Measurements from ENCODE around the gene NEMP1.

Gene NEMP1

GRCh38 chr12:57051011-57051410 lies 27.6 kb downstream of the NEMP1 start:
- H3K9ac ChIP-seq (ENCODE audit: low read depth, low read length, poor library complexity, severe bottlenecking), result no peak overlapping the region
- peaks cover 29% of the 10 kb centered on the region for H3K4me1 ChIP-seq (ENCODE audit: insufficient read depth, low read length, poor library complexity, severe bottlenecking)
- no peaks in the 10 kb centered on the region for H3K79me2 ChIP-seq (ENCODE audit: insufficient read depth, low read length)
- no peaks in the 10 kb centered on the region for H4K20me1 ChIP-seq (ENCODE audit: insufficient read depth, low read length, poor library complexity, severe bottlenecking)
- H3K27me3 ChIP-seq (ENCODE audit: insufficient read depth, low read length, poor library complexity, severe bottlenecking), result no peaks in the 10 kb centered on the region
- H3F3A ChIP-seq (ENCODE audit: low read depth), result no peaks in the 10 kb centered on the region
- H3K9me3 ChIP-seq (ENCODE audit: insufficient read depth, low read depth, low read length), result no peaks in the 10 kb centered on the region
- TF ChIP-seq CTCF (conservative IDR thresholded peaks at IDR 0.05; ENCODE audit: low read length), result no peak
- TF ChIP-seq EZH2phosphoT487 (IDR thresholded peaks at IDR 0.05; ENCODE audit: borderline replicate concordance), result no peak
- H3K4me3 ChIP-seq (ENCODE audit: low read length, poor library complexity, severe bottlenecking), result no peak overlapping the region
- H3K4me2 ChIP-seq (ENCODE audit: low read depth, low read length, poor library complexity, severe bottlenecking), result no peak overlapping the region
- H3K9me2 ChIP-seq (replicated peaks; ENCODE audit: low read depth, low read length), result no peaks in the 10 kb centered on the region
- no peaks in the 10 kb centered on the region for H3K36me3 ChIP-seq (ENCODE audit: insufficient read depth, low read length)
- no peak overlapping the region for H2AFZ ChIP-seq (ENCODE audit: low read length)

DNA sequence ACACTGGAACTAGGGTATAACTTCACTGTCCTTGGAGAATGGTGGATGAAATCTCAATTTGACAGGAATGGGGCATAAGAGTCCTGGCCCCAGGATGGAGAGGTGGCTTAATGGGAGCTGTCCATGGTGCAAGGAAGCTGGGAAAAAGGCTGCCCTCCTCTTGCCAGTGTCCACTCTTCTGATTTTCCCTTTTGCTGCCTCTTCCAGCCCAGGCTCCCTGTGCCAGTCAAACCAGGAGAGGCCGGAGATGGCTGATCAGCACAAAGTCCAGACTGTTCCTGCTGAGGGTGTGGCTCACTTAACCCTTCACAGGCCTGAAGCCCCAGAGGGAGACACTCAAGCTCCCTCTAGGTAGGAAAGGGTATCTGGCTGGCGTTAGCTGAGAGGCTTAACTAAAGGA lies 28.7 kb downstream of the NEMP1 start, which contains the start of gene MYO1A:
Gene MYO1A (minus strand): TSS at position 240 of the 400 bp plus-strand sequence. CDS start 1,806 bp downstream, outside the sequence.
- Histone ChIP-seq H4K20me1 (ENCODE audit: insufficient read depth, low read length, poor library complexity, severe bottlenecking) (no peaks in the 10 kb centered on the region), H3K9ac (ENCODE audit: low read depth, low read length, poor library complexity, severe bottlenecking) (no peak within 1 kb of the TSS), H2AFZ (ENCODE audit: low read length) (no peak within 1 kb of the TSS), H3F3A (ENCODE audit: low read depth) (no peaks in the 10 kb centered on the region), H3K4me2 (ENCODE audit: low read depth, low read length, poor library complexity, severe bottlenecking) (peak within 1 kb of the TSS; percentile 51), H3K27me3 (ENCODE audit: insufficient read depth, low read length, poor library complexity, severe bottlenecking) (no peaks in the 10 kb centered on the region), H3K4me3 (ENCODE audit: low read length, poor library complexity, severe bottlenecking) (no peak within 1 kb of the TSS), H3K36me3 (ENCODE audit: insufficient read depth, low read length) (no peaks in the 10 kb centered on the region), H3K4me1 (ENCODE audit: insufficient read depth, low read length, poor library complexity, severe bottlenecking) (peaks cover 29% of the 10 kb centered on the region), H3K9me3 (ENCODE audit: insufficient read depth, low read depth, low read length) (no peaks in the 10 kb centered on the region), H3K79me2 (ENCODE audit: insufficient read depth, low read length) (no peaks in the 10 kb centered on the region), H3K9me2 (replicated peaks; ENCODE audit: low read depth, low read length) (no peaks in the 10 kb centered on the region)
- TF ChIP-seq EZH2phosphoT487 (IDR thresholded peaks at IDR 0.05; ENCODE audit: borderline replicate concordance) (no peak), CTCF (conservative IDR thresholded peaks at IDR 0.05; ENCODE audit: low read length) (no peak)

DNA sequence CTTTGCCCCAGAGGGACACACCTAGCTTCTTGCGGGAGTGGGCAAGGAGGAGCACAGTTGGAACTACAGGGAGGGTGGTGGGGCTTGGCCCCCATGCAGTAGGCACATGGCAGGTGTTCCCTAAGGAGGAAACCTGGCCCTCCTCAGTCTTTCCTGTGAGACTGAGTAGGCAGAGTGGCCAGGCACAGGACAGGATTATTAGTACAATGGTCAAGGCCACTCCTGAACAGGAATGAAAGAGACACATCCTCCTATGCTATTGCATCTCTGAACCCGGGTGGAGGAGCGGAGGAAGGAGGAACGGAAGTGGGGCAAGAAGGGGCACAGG lies 29.5 kb downstream of the NEMP1 start:
- Histone ChIP-seq H3K9ac (ENCODE audit: low read depth, low read length, poor library complexity, severe bottlenecking) (no peak overlapping the region), H3K4me3 (ENCODE audit: low read length, poor library complexity, severe bottlenecking) (no peak overlapping the region), H3K27me3 (ENCODE audit: insufficient read depth, low read length, poor library complexity, severe bottlenecking) (no peaks in the 10 kb centered on the region), H2AFZ (ENCODE audit: low read length) (no peak overlapping the region), H3K4me1 (ENCODE audit: insufficient read depth, low read length, poor library complexity, severe bottlenecking) (peaks cover 26% of the 10 kb centered on the region), H3F3A (ENCODE audit: low read depth) (no peaks in the 10 kb centered on the region), H3K4me2 (ENCODE audit: low read depth, low read length, poor library complexity, severe bottlenecking) (peak overlapping the region; percentile 51), H3K9me3 (ENCODE audit: insufficient read depth, low read depth, low read length) (no peaks in the 10 kb centered on the region), H3K9me2 (replicated peaks; ENCODE audit: low read depth, low read length) (no peaks in the 10 kb centered on the region), H3K36me3 (ENCODE audit: insufficient read depth, low read length) (no peaks in the 10 kb centered on the region), H4K20me1 (ENCODE audit: insufficient read depth, low read length, poor library complexity, severe bottlenecking) (no peaks in the 10 kb centered on the region), H3K79me2 (ENCODE audit: insufficient read depth, low read length) (no peaks in the 10 kb centered on the region)
- TF ChIP-seq EZH2phosphoT487 (IDR thresholded peaks at IDR 0.05; ENCODE audit: borderline replicate concordance) (no peak), CTCF (conservative IDR thresholded peaks at IDR 0.05; ENCODE audit: low read length) (no peak)
